WTC11 (cell line): Measurements from ENCODE around the gene MOB2. TPM values are rescaled to one million over a fixed set of nuclear protein-coding genes. Genes with fewer than 3 reads are reported as not detected.

Source experiments
- ATAC-seq: fragments of 200-7000 bp; cut with Tn5 transposase; 2 replicates; pipeline ENCODE4 v1.10.0; 2021; ENCODE audit warnings: mild to moderate bottlenecking, moderate library complexity
- CTCF ChIA-PET: fragments of 300-600 bp; sonication (Branson Sonifier 250); formaldehyde crosslinking; loops from one replicate; lab custom pipeline; 2021; ENCODE audit warnings: antibody characterized with exemption; lab: Charles Lee
- POLR2A ChIA-PET: fragments of 350-600 bp; sonication (Branson Sonifier 250); formaldehyde crosslinking; loops from one replicate; lab custom pipeline; 2021; ENCODE audit warnings: antibody characterized with exemption; lab: Charles Lee
- DNase-seq: peaks from one replicate; pipeline ENCODE4 v3.0.0; 2021; ENCODE audit warnings: low spot score
- H3K27ac Mint-ChIP-seq: 2 replicates; pipeline ENCODE4 v1.8.0; 2021; ENCODE audit warnings: mixed read lengths
- H3K27me3 Mint-ChIP-seq: 2 replicates; pipeline ENCODE4 v1.8.0; 2021; ENCODE audit warnings: low read depth, mild to moderate bottlenecking, moderate library complexity, mixed read lengths
- H3K36me3 Mint-ChIP-seq: 2 replicates; pipeline ENCODE4 v1.8.0; 2021; ENCODE audit warnings: mixed read lengths
- H3K4me1 Mint-ChIP-seq: 2 replicates; pipeline ENCODE4 v1.8.0; 2022; ENCODE audit warnings: mixed read lengths
- H3K4me3 Mint-ChIP-seq: 2 replicates; pipeline ENCODE4 v1.8.0; 2021; ENCODE audit warnings: mild to moderate bottlenecking, moderate library complexity, mixed read lengths
- H3K9me3 Mint-ChIP-seq: 2 replicates; pipeline ENCODE4 v1.8.0; 2021; ENCODE audit warnings: mixed read lengths
- EMX1 ChIP-seq: fragments of 250-450 bp; sonication (Bioruptor Pico); IDR thresholded peaks from 2 replicates; pipeline ENCODE4 v1.8.0; 2021; ENCODE audit warnings: mild to moderate bottlenecking
- ESRRA ChIP-seq: sonication (generic); formaldehyde crosslinking; IDR thresholded peaks from 2 replicates; pipeline ENCODE4 v1.8.1; 2022; ENCODE audit warnings: mild to moderate bottlenecking, missing genetic modification reagents, borderline replicate concordance
- GTF2I ChIP-seq: fragments of 250-450 bp; sonication (Bioruptor Pico); conservative IDR thresholded peaks from 2 replicates; pipeline ENCODE4 v1.4.0; 2021; ENCODE audit warnings: mild to moderate bottlenecking
- NFATC4 ChIP-seq: fragments of 250-450 bp; sonication (Bioruptor Pico); IDR thresholded peaks from 2 replicates; pipeline ENCODE4 v1.9.0; 2021; ENCODE audit warnings: mild to moderate bottlenecking
- NFYB ChIP-seq: sonication (generic); formaldehyde crosslinking; conservative IDR thresholded peaks from 2 replicates; pipeline ENCODE4 v1.8.0; 2022; ENCODE audit warnings: low read depth, missing genetic modification reagents
- PRRX2 ChIP-seq: fragments of 250-450 bp; sonication (Bioruptor Pico); IDR thresholded peaks from 2 replicates; pipeline ENCODE4 v1.8.0; 2021; ENCODE audit warnings: mild to moderate bottlenecking
- RORB ChIP-seq: fragments of 250-450 bp; sonication (Bioruptor Pico); IDR thresholded peaks from 2 replicates; pipeline ENCODE4 v1.9.0; 2021; ENCODE audit warnings: mild to moderate bottlenecking
- ZNF263 ChIP-seq: sonication (generic); formaldehyde crosslinking; IDR thresholded peaks from 2 replicates; pipeline ENCODE4 v1.8.1; 2022; ENCODE audit warnings: low read depth, mild to moderate bottlenecking, moderate library complexity, missing genetic modification reagents
- ZNF396 ChIP-seq: fragments of 250-450 bp; sonication (Bioruptor Pico); IDR thresholded peaks from 2 replicates; pipeline ENCODE4 v1.8.0; 2021; ENCODE audit warnings: mild to moderate bottlenecking, moderate library complexity, borderline replicate concordance
- ZNF416 ChIP-seq: fragments of 250-450 bp; sonication (Bioruptor Pico); IDR thresholded peaks from 2 replicates; pipeline ENCODE4 v1.9.0; 2021; ENCODE audit warnings: mild to moderate bottlenecking, inconsistent platforms
- total RNA-seq: library from RNA; stranded (reverse); gene quantifications from 3 replicates; pipeline ENCODE4 v1.2.3, GENCODE V29; 2021
- TF ChIP-seq, protein P1 (sequence below): fragments of 250-450 bp; sonication (Bioruptor Pico); IDR thresholded peaks from 2 replicates; pipeline ENCODE4 v1.8.0; 2021; ENCODE audit warnings: mild to moderate bottlenecking
- TF ChIP-seq, protein P2 (sequence below): sonication (generic); formaldehyde crosslinking; IDR thresholded peaks from 2 replicates; pipeline ENCODE4 v1.8.0; 2022; ENCODE audit warnings: mild to moderate bottlenecking, missing genetic modification reagents
- TF ChIP-seq, protein P3 (sequence below): sonication (generic); formaldehyde crosslinking; IDR thresholded peaks from 2 replicates; pipeline ENCODE4 v1.8.0; 2022; ENCODE audit warnings: missing genetic modification reagents
- TF ChIP-seq, protein P4 (sequence below): sonication (generic); formaldehyde crosslinking; IDR thresholded peaks from 2 replicates; pipeline ENCODE4 v1.8.0; 2022; ENCODE audit warnings: mild to moderate bottlenecking, missing genetic modification reagents
- TF ChIP-seq, protein P5 (sequence below): sonication (generic); formaldehyde crosslinking; conservative IDR thresholded peaks from 2 replicates; pipeline ENCODE4 v1.8.1; 2023; ENCODE audit warnings: mild to moderate bottlenecking, low read depth, missing genetic modification reagents, moderate library complexity
- TF ChIP-seq, protein P6 (sequence below): sonication (generic); formaldehyde crosslinking; IDR thresholded peaks from 2 replicates; pipeline ENCODE4 v1.8.1; 2023; ENCODE audit warnings: mild to moderate bottlenecking, moderate library complexity, missing genetic modification reagents

MOB2 gene
- total RNA-seq, 1 experiment from 2014 or later = 21.7 TPM

DNA sequence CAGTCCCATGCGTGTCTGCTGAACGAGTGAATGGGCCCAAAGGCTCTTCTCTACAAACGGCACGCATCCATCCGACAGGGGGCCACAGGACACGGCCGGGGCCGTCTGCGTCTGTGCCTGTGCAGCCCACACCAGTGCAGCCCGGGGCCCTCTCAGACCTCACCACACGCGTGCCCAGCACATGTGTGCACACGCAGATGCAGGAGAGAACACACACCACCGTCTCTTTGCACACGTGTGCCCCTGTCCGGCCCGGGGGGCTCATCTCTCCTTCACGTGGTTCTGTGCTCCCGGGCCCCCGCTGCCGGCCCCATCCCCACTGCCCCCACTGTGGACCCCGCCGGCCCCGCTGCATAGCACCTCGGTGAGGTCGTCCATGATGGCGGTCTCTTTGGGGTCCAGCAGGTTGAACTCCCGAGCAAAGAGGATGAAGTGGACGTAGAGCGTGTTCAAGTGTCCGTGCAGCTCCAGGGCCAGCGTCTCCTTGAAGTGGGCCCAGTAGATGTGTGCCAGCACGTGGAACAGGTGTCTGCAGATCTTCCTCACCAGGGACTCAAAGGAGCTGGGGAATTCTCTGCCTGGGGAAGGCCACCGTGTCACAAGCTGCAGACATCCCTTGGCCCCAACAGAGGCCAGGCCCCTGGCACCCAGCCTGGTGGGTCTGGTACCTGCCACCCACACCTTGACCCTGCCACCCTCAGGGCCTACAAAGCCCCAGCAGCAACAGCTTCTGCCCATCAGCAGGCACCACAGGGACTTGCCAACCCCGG is 16.5 kb downstream of the MOB2 start:
- POLR2A ChIA-PET = no interaction called here
- ATAC-seq (no peak), DNase-seq (no peak)
- Mint-ChIP-seq H3K27ac (no peak overlapping the region), H3K9me3 (no peaks in the 10 kb centered on the region), H3K4me1 (no peaks in the 10 kb centered on the region), H3K27me3 (no peaks in the 10 kb centered on the region; the same call in 1 of the 2 replicates), H3K4me3 (no peak overlapping the region), H3K36me3 (no peaks in the 10 kb centered on the region)
- CTCF ChIA-PET = no interaction called here
- TF ChIP-seq, protein P1, sequence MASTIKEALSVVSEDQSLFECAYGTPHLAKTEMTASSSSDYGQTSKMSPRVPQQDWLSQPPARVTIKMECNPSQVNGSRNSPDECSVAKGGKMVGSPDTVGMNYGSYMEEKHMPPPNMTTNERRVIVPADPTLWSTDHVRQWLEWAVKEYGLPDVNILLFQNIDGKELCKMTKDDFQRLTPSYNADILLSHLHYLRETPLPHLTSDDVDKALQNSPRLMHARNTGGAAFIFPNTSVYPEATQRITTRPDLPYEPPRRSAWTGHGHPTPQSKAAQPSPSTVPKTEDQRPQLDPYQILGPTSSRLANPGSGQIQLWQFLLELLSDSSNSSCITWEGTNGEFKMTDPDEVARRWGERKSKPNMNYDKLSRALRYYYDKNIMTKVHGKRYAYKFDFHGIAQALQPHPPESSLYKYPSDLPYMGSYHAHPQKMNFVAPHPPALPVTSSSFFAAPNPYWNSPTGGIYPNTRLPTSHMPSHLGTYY (CRISPR knock-in tag) = no peak
- TF ChIP-seq NFYB (CRISPR knock-in tag) (no peak), NFATC4 (no peak), EMX1 (CRISPR knock-in tag) (no peak), RORB (CRISPR knock-in tag) (no peak)
- TF ChIP-seq, protein P2, sequence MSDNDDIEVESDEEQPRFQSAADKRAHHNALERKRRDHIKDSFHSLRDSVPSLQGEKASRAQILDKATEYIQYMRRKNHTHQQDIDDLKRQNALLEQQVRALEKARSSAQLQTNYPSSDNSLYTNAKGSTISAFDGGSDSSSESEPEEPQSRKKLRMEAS (CRISPR knock-in tag) = no peak

DNA sequence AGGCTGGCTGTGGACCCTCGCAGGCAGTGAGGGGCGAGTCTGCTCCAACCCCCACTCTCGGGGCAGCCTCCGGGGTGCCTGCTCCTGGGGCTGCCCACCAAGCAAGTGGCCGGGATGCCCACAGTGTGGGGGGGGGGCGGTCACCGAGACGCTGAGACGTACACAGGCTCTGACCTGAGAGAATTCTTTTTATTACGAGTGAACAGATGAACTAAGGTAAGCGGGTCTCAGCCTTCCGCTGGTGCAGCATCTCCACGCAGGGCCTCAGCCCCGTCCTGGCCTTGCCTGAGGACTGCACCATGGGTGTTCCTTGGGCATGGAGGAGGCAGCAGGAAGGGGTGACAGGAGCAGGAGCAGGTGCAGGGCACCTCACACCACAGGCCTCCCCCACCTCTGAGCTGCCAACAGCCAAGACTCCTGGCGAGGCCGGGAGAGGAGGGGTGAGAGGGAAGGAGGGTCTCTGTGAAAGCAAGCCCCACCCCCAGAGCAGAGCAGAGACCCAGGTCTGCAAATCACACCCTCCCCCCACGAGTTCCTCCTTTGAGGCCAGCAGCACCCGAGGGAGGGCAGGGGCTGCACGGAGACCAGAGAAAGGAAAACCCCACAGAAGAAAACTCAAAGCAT is 17.2 kb downstream of the MOB2 start:
- no peak for DNase-seq
- H3K4me3 Mint-ChIP-seq = no peak overlapping the region
- no peak overlapping the region; the same call in 1 of the 2 replicates for H3K27ac Mint-ChIP-seq
- TF ChIP-seq, protein P3, sequence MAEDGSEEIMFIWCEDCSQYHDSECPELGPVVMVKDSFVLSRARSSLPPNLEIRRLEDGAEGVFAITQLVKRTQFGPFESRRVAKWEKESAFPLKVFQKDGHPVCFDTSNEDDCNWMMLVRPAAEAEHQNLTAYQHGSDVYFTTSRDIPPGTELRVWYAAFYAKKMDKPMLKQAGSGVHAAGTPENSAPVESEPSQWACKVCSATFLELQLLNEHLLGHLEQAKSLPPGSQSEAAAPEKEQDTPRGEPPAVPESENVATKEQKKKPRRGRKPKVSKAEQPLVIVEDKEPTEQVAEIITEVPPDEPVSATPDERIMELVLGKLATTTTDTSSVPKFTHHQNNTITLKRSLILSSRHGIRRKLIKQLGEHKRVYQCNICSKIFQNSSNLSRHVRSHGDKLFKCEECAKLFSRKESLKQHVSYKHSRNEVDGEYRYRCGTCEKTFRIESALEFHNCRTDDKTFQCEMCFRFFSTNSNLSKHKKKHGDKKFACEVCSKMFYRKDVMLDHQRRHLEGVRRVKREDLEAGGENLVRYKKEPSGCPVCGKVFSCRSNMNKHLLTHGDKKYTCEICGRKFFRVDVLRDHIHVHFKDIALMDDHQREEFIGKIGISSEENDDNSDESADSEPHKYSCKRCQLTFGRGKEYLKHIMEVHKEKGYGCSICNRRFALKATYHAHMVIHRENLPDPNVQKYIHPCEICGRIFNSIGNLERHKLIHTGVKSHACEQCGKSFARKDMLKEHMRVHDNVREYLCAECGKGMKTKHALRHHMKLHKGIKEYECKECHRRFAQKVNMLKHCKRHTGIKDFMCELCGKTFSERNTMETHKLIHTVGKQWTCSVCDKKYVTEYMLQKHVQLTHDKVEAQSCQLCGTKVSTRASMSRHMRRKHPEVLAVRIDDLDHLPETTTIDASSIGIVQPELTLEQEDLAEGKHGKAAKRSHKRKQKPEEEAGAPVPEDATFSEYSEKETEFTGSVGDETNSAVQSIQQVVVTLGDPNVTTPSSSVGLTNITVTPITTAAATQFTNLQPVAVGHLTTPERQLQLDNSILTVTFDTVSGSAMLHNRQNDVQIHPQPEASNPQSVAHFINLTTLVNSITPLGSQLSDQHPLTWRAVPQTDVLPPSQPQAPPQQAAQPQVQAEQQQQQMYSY (CRISPR knock-in tag) = no peak
- no peak for TF ChIP-seq ESRRA
- no peak for TF ChIP-seq ZNF416
- TF ChIP-seq, protein P4, sequence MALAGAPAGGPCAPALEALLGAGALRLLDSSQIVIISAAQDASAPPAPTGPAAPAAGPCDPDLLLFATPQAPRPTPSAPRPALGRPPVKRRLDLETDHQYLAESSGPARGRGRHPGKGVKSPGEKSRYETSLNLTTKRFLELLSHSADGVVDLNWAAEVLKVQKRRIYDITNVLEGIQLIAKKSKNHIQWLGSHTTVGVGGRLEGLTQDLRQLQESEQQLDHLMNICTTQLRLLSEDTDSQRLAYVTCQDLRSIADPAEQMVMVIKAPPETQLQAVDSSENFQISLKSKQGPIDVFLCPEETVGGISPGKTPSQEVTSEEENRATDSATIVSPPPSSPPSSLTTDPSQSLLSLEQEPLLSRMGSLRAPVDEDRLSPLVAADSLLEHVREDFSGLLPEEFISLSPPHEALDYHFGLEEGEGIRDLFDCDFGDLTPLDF (CRISPR knock-in tag) = no peak
- TF ChIP-seq ZNF396 (CRISPR knock-in tag) = no peak
- TF ChIP-seq RORB (CRISPR knock-in tag) = no peak
- no peak for ATAC-seq
- ChIA-PET CTCF (interaction anchor here (0.5 to 0.9 kb wide), 2 partner anchors 12 to 14 kb away, joined by 3 read pairs; no protein-coding TSS in a partner anchor), POLR2A (no interaction called here)
- no peaks in the 10 kb centered on the region for H3K36me3 Mint-ChIP-seq
- no peaks in the 10 kb centered on the region for H3K4me1 Mint-ChIP-seq
- no peaks in the 10 kb centered on the region for H3K9me3 Mint-ChIP-seq
- H3K27me3 Mint-ChIP-seq = no peaks in the 10 kb centered on the region; the same call in 1 of the 2 replicates

DNA sequence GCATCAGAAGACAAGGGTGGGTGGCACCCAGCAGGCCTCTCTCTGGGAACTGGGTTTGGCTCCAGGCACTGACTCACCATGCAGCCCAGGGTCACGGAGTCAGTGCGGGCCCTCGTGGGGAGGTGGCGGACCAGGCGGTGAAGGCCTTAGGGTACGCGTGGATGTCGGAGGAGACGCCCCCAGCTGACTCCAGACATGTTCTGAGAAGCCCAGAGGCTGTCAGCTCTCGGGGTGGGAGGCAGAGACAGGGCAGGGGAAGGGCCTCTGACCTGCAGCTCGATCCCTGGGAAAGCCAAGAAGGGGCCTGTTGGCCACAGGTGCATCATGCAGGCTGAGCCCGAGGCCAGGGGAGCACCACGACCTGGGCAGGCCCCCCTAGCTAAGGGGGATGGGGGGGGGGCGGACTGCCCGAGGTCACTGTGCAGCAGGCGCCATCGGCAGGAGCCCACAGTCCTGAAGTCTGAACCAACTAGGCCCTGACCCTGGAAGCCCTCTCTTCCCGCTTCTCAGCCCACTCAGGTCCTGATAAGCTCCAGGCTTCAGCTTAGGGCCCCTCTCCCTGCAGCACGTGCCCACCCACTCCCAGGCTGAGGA is 18.0 kb downstream of the MOB2 start:
- H3K4me1 Mint-ChIP-seq = no peaks in the 10 kb centered on the region
- CTCF ChIA-PET = interaction anchor here (0.9 to 1.0 kb wide), 2 partner anchors 13 to 37 kb away, joined by 3 to 4 read pairs; no protein-coding TSS in a partner anchor
- POLR2A ChIA-PET = no interaction called here
- no peaks in the 10 kb centered on the region for H3K27me3 Mint-ChIP-seq
- H3K4me3 Mint-ChIP-seq = no peak overlapping the region
- H3K36me3 Mint-ChIP-seq = no peaks in the 10 kb centered on the region
- H3K27ac Mint-ChIP-seq = peak overlapping the region; percentile 57; the same call in 1 of the 2 replicates
- DNase-seq (no peak), ATAC-seq (no peak)
- H3K9me3 Mint-ChIP-seq = no peaks in the 10 kb centered on the region
- TF ChIP-seq PRRX2 (CRISPR knock-in tag) (no peak), ZNF263 (CRISPR knock-in tag) (no peak), GTF2I (CRISPR knock-in tag) (no peak)
- TF ChIP-seq, protein P4 (CRISPR knock-in tag) = no peak
- TF ChIP-seq, protein P5, sequence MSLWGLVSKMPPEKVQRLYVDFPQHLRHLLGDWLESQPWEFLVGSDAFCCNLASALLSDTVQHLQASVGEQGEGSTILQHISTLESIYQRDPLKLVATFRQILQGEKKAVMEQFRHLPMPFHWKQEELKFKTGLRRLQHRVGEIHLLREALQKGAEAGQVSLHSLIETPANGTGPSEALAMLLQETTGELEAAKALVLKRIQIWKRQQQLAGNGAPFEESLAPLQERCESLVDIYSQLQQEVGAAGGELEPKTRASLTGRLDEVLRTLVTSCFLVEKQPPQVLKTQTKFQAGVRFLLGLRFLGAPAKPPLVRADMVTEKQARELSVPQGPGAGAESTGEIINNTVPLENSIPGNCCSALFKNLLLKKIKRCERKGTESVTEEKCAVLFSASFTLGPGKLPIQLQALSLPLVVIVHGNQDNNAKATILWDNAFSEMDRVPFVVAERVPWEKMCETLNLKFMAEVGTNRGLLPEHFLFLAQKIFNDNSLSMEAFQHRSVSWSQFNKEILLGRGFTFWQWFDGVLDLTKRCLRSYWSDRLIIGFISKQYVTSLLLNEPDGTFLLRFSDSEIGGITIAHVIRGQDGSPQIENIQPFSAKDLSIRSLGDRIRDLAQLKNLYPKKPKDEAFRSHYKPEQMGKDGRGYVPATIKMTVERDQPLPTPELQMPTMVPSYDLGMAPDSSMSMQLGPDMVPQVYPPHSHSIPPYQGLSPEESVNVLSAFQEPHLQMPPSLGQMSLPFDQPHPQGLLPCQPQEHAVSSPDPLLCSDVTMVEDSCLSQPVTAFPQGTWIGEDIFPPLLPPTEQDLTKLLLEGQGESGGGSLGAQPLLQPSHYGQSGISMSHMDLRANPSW (CRISPR knock-in tag) = no peak
- TF ChIP-seq, protein P6, sequence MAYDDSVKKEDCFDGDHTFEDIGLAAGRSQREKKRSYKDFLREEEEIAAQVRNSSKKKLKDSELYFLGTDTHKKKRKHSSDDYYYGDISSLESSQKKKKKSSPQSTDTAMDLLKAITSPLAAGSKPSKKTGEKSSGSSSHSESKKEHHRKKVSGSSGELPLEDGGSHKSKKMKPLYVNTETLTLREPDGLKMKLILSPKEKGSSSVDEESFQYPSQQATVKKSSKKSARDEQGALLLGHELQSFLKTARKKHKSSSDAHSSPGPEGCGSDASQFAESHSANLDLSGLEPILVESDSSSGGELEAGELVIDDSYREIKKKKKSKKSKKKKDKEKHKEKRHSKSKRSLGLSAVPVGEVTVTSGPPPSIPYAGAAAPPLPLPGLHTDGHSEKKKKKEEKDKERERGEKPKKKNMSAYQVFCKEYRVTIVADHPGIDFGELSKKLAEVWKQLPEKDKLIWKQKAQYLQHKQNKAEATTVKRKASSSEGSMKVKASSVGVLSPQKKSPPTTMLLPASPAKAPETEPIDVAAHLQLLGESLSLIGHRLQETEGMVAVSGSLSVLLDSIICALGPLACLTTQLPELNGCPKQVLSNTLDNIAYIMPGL (CRISPR knock-in tag) = no peak
